Stimulated activated CD4-positive, alpha-beta T cell treated with anti-CD3 and anti-CD28 coated beads, Interleukin-4, amount 100 ng/mL, for 48 hours (primary cell): ENCODE data around the gene CPLX4.

Experiments
- DNase-seq, 2 donors: peaks; one replicate each; pipeline ENCODE4 v3.0.0-alpha.2; 2020; ENCODE audit warnings: low read depth in 2 of 2

The CPLX4 gene

DNA sequence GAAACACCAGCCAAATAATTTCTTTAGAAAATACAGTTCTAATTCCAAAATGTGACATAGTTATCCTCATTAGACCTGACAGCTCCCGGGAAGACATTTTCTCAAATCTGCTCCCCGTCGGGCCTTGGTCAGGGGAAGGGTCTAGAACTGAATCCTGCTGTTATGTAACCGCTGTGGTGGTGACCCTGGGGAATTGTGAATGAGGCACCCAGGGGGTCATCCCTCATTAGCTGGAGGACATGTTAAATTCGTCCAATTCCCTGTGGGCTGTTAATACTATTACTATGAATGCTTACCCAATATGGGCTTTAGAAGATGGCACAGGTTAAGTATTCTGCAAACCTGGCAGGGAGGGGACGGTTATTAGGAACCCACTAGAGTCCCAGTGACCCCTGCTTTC is 11.8 kb downstream of the CPLX4 start:
- no peak for DNase-seq

DNA sequence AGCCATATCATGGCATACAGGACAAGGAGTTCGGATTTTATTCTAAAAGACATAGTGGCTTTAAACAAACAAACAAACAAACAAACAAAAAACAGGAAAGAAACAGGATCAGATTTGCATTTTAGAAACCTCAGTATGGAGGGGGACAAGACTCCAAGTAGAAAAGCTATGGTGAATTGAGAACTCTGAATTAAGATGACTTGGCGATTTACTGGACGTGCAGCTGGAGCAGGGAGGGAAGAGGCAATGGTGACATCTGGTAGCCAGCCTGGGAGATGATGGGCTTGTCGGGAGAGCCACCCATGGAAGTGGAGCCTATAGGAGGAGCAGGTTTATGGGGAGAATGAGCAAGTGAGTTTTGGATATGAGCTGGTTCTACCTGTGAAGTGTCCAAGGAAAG is 13.2 kb downstream of the CPLX4 start:
- DNase-seq = no peak

DNA sequence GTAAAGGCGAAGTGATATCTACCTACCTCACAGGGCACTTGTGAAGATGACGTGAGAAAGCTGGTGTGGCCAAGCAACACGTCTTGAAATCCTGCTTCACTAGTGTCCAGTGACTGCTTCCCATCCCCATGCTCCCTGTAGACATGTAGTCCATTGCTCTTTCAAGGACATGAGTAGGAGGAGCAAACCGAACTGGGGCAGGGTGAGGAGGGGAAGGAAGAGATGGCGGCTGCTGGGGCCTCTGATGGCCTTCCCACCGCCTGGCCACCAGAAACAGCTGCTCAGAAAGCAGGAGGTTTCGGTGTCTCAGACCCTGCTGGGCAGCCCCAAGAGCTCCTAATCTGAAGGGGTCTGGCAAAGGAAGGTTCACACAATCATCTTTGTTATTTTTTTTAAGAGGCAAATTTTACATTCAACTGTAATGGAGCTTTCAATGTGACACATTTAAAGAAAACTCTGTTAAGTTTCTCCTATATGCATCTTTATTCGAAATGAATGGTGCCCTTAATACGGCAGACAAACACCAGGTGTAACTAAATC is 14.7 kb downstream of the CPLX4 start:
- no peak for DNase-seq

DNA sequence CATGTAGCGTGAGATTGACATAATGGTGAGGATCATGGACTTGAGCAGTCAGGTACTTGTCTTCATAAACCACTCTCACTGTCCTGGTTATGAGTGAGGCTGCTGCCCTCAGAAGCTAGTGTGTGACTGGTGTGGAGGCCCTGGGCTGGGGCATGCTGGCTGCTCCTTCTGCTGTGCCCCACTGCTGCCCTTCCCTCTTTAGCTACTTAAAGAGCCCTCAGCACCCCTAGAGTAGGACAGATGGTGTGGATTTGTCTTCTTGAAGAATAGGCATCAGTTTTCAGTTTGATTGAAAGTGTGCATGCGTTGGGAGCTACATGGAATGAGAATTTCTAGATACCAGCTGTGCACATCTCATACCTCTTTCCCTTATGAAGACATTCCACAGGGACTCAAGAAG is 15.4 kb downstream of the CPLX4 start:
- no peak for DNase-seq

DNA sequence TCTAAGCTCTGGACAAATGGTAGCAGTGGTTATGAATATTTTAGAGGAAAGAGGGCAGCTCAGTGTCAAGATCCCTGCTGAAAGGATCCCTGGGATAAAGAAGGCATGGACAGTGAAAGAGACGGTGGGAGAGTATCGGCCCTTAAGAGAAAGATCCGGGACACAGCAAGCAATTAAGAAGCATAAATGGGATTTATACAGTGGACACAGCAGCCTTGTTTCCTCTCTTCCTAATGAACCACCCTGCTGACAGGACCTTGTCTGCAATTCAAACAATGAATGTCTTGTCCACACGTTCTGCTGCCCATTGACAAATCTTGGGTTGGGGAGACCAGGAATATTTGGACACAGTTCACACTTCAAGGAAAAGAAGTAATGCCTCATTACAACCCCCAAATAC is 16.5 kb downstream of the CPLX4 start:
- no peak for DNase-seq

DNA sequence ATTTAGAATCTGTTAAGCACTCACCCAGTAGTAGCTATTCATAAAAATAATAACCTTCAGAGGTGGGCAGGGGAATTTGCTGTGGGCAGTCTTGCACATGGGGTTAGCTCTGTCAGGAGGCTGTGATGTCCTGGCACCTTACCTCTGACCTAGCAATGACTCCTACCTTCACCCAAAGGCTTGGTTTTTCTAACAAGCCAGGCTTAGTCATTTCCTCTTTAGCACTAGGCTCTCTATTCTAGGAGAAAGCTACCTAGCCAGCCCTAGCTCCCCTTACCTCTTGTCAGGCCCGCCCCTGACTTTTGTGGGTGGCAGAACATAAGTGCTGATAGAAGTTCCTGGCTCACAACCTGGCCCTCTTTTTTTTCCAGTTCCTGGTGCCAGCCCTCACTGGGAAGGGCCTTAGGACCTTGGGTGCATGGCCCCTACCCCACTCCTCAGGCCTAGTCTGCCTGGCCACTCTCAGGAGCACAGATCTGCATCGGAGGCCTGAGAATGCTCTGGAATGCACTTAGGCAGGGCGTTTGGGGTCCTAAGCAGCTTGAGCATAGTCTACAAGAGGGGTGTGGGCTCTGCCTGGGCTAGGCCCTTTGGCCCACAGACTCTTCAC is 17.7 kb downstream of the CPLX4 start:
- no peak for DNase-seq

DNA sequence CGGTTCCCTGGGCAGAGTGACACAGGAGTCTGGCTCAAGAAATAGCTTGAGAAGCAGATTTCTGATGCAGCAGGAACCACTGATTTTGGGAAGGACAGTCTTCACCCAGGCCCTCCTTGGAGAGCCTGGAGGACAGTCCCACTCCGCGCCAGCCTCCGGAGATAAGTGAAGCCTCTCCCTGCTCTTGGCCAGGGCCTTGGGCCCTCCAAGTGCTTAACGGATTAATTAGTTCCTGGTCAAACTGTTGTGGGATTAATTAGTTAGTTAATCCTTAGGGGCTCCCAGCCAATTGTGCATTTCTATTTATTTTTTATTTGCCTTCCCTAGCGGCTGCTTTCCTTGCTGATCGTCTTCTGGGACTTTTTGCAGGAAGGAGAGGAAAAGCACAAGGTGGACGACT is 19.6 kb downstream of the CPLX4 start:
- no peak for DNase-seq

DNA sequence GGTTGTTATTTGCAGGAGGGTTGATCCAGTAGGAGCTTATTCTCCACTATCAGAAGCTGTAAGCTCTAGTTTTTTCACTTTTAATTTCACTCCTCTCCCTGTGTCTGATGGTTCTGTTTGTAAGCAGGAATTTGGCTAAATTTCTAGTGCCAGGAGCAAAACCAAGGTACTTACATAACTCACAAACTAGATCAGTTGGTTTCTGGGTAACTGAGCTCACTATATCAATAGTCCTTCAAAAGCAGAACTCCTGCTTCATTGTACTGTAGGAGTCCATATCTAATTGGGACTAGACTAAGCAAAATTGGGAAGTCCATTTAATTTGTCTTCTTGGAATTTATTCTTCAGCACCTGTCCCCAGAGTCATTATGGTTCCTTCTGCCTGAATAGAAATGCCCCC is 25.1 kb downstream of the CPLX4 start:
- DNase-seq = no peak

DNA sequence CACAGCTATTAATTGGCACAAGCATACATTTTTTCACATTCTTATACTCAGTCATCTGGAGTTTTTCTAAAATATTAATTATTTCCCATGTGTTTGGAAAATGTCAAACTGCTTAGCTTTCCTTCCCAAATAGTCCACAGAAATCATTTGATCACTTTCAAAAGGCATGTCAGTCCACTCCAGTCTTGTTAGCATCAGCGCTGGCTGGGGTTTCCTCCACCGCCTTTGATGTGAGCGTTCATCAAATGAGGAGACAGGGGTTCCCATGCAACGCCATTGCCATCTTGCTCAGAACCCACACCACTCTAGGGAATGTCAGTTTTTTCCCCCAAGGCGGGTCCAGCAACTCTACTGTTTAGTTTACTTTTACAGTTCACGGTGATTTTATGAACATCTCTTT is 32.1 kb downstream of the CPLX4 start:
- DNase-seq = no peak

DNA sequence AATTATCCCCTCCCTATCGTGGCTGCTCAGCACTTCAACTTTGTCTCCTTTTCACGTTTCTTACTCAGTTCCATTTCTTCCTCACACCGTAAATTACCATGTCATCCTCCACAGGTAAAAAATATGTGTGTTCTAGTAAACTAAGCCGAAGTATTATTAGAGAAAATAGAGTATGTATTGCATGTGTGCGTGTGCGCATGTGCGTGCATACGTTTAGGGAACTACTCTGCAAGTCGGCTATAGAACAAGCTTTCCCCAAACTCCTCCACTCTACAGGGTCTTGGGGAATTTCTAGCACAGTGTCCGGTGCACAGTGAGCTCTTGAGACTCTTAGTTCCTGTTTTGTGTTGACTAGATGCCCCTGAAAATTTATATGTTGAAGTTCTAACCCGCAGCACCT is 36.1 kb downstream of the CPLX4 start:
- no peak for DNase-seq

DNA sequence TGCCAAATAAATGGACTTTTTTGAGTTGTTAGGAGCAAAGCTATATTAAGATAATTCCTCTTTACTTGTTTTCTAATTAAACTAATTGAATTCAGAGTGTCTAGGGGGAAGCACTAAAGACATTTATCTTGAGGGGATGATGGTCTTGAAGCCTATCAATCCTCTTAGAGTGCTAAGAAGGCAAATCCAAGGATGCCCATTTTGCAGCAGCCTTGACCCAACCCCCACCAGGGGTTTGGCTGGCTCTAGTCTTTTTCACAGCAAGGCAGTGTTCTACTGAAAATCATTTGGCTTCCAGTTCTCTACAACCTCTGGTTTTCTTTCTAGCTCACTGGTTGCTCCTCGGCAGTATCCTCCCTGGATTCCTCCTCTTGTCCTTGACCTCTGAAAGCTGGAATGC is 38.7 kb downstream of the CPLX4 start:
- DNase-seq = no peak

DNA sequence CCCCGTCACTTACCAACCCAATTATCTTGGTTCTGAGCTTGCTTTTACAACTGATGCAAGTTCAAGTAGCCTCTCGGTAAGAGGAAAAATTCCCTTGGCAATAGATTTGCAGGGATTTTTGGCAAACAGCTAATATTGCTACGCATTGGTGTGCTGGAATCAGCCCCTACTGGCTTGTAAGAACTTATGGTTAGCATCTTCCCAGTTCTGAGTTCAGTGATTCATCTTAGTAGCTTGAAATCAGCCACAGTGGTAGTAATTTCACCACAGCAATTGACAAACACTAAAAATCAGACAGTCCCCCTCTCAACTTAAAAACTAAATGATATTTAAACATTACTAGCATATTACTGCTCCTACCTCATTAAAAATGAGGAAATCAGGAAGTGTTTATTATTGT is 39.3 kb downstream of the CPLX4 start:
- DNase-seq = no peak

DNA sequence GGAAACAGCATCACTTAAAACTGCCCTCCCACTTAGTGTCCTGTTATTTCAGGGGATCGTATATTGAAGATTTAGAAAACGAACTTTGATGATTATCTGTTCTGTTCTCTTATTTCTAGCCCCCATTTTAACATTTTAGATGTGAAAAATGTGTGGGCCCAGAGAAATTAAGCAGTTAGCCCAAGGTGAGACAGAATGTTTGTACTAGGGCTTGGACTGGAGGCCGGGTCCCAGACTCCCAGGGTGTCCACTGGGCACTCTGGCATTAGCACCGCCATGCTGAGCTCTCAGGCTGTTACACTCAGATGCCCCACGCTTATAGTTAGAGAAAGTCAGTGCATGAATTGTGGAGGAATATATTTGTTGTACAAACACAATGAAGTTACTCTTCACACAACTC is 39.7 kb downstream of the CPLX4 start:
- no peak for DNase-seq

DNA sequence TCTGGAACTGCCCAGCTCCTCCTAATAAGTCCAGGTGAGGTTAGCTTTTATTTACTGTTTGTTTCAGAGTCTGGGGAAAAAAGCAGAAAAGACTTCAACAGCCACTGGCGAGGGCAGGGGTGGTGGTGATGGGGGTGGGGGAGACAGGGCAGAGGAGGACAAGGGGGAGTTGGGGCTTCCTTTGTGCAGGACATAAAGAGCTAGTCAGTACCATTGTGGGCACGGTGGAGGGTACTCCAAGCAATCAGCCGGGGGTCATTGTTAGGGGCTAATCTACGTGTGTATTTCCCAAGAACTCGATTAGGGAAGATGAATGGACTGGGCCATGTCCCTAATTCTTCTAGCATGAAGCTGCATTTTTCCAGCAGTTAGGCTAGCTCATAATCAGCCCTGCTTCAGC is 42.4 kb downstream of the CPLX4 start:
- DNase-seq = no peak

DNA sequence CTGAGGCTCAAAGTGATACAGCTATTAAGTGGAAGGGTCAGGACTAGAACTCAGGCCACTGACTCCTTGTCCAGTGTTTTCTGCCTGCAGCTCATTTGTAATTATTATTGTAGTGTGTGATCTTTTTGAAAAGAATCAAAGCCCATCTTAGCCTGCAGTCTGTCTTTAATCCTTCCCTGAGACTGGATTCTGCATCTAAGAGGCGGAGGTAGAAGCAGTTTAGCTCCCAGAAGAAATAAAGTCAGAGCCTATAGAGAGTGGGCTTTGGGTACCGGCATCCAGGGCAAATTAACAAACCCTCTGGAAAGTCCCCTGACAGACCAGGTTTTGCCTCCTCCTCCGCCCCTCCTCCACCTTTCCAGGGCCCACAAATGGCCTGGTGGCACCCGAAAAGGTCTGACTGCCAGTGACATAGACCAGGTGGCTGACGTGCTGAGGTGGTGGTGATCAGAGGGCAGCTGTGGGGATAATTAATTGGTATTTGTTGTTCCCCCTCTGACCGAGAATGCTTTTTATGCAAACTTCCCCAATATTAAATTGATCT is 43.0 kb downstream of the CPLX4 start:
- DNase-seq = no peak

DNA sequence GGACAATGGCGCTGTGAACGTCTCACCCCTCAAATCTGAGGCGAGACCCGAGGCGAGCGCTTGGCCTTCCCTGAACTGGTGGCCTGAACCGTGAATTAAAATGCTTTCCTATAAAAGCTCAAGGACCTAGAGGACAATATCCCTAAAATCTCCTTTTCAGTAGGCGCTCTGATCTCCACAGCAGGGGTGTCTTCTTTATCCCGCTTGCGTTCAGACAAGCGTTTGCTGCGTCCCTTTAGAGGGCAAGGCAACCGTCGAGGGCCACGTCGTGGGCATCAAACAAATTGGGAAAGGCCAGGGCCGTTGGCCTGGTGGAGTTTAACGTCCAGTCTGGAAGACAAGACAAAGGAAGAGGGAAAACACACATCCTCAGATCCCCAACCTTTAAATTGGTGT is 43.9 kb downstream of the CPLX4 start:
- DNase-seq = no peak

DNA sequence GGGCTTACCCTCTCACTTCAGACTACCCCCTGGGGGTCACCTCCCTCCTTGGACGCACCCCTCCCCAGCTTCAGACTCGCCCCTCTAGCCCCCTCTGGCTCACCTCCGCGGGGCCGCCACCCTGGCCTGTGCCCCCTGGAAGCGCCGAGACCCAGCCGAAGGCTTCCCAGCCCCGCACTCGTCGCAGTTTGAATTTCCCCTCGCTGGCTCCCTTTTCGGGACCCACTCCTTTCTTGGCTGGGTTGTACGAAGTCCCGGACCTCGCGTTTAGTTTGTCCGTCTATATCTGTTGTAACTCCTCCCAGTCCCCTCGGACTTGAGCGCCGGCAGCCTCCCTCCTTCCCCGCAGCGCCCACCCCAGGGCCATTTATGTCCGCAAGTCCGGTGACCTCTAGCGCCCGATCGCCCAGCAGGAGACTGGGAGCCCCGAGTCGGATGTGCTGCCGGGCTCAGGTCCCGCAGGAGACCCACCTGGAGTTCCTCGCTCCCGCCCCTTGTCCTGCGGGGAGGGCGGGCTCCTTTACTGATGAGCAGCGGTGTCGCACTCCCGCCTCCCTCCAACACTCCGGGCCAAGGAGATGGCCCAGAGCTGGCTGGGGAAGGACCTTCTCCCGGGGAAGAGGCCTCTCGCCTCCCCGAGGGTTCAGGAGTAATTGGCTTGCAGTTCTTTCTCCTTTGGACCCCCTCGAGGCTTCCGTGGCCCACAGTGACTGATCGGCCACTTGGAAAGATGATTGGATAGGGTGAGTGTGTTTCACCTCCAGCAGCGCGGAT is 44.5 kb downstream of the CPLX4 start:
- DNase-seq = no peak

DNA sequence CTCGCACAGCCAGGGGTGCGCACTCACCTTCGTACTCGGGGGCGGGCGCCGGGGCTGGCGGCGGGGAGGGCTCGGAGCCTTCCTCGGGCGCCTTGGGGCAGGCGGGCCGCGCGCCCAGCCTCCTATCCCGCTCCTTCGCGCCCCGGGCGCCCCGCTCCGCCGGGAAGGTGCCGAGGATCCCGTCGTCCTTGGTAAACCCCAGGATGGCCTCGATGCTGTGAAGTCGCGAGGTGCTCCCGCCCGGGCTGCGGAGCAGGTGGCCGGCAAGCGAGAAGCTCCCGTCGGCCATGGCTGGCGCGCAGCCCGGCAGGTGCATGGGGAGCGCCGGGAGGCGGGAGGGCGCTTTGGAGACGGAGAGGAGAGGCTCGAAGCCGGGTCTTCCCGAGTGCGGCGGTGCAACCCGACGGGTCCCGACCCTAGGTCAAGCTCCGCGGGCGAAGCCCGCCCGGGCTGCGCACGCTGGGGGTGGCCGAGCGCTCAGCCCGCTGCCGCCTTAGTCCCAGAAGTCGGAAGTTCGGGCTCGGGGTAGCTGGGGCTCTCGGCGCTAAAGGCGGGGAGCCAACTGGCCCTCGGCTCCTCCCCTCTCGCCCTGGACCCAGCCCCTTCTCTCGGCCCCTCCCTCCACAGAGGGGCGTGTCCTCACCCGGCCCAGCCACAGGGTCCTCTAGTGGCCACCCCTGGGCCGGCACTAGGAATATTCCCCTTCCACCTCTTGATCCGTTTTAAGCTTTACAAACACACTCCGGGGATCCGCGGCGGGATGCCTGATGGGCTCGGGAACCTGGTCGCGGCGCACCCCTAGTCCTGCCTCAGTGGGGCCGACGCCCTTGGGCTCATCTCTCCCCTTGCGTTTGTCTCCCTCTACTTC is 45.3 kb downstream of the CPLX4 start, which contains the start of gene RAX:
TSS of gene RAX (minus strand) at position 564 of the 868 bp plus-strand sequence. CDS start at position 316, 248 bp downstream.
- no peak for DNase-seq

DNA sequence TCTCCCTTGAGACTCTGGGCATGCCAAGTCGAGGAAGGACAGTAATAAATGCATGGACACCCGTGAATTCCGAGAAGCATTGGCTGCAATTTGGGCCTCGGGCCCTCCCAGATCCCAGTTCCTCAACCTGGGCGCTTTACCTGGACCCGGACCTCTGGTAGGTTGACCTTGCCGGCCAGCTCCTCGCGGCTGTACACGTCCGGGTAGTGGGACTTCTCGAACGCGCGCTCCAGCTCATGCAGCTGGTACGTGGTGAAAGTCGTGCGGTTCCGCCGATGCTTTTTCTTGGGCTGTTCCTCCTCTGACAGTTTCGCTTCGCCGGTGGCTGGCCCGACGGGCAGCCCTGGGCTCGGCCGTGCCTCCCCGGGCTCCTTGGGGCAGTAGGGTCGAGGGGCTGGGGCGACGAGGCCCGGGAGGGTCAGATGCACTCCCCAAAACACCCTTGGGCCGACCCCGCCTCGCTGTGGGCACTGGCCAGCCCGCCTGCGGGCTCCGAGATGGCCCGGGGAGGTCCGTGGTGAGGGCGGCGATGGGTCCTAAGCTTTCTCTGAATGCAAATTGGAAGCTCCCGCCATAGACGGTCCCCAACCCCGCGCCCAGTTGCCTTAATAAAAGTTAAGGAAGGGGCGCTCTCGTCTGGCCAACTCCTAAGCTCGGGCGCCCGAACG is 46.1 kb downstream of the CPLX4 start:
- DNase-seq = no peak

DNA sequence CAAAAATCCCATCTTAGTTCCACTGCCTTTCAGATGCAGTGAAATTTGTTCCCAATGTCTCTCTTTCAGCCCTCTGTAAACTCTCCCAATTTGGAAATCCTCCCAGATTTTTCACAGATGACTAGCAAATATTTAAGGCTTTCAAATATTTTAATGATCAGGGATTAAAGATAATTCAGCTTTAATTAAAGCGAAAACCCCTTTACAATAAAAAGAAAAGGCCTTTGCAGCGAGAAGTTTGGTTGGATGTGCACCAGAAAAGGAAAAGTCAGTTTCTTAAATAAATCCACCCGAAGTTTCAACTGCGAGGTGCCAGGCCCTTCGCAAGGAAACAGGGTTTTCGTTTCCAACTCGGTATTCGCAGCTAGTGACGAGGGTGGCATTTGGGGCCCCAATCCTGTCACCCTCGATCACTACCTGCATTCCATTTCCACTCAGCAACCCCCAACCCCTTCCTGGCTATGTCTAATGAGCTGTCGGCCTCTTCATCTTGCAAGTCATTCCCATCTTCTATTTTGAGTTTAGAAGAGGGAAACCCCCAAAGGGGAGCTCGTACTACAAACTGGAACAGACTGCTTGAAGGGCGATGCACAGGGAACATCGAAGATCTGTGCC is 46.7 kb downstream of the CPLX4 start:
- DNase-seq = no peak

DNA sequence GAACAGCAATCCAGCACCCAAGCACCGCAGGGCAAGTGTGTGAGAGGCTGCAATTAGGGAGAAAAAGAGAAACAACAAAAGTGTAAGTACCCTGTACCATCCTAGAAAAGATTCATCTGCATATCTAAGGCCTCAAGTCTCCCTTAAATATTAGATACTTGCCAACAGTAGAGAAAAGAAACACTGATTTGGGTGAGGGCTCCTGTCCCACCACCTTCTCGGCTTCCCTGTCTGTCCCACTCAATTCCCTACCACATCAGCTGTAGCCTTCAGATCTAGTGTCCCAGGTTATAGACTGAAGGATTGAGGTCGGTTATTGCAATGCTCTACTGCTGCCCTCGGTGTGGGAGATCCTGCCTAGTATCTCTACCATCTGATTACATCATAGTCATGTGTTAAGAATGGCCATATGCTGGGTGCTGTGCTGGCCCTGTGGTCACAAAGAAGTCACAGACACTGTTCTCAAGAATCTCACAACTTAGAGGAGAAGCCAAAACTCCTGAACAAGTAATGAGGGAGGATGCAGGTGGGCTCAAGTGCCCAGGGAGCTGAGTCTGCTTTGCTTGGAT is 47.7 kb downstream of the CPLX4 start:
- no peak for DNase-seq
